Measurements from ENCODE around the gene IGFLR1. TPM values are rescaled to one million over a fixed set of nuclear protein-coding genes. Genes with fewer than 3 reads are reported as not detected.
A peak's percentile ranks its signal among the peaks of the same experiment; 100 is the strongest.

Gene IGFLR1
- total and polyA plus RNA-seq, 2 of the 8 experiments (the other 6 are each of a cell fraction or from before 2014, with no cell fraction given) = 8.4 to 28.9 TPM

DNA sequence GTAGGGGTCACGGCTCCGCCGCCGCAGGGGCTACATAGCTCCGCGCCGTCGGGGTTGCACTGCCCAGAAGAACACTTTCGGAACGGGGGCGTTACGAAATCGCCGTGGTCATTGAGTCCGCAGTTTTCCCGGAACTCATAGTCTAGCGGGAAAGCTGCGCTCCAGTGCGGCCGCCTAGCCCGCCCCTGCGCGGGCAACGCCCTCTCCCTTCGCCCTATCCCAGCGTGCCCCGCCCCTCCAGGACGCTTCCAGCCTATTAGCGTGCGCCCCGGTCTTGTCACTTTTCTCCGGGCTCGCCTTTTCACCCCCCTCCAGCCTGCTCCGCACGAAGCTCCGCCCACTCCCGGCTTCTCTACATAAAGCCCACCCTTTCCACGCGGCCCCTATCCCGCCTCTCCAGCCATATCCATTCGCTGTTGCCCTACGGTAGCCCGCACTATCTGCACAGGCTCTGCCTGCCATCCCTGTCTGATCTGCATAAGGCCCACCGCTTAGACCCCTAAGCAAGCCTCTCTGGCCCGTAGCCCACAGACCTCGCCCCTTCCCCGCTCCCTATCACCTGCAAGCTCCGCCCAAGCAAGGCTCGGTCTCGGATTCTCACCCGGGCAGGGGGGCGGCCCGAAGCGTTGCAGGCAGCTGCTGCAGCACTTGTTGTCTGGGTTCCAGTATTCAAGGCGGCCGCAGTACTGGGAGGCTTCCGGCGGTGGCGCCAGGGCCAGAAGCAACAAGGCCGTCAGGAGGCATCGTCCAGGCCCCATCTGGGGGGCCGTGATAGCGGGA is 1.6 kb downstream of the IGFLR1 start (continued):
- TF ChIP-seq SAP30 (IDR thresholded peaks at IDR 0.05; ENCODE audit: insufficient read depth, insufficient replicate concordance, low read length) = peak; percentile 49
- TF ChIP-seq POLR2AphosphoS5 (IDR thresholded peaks at IDR 0.05; ENCODE audit: low read depth, low read length) = peak; percentile 73; the same call in 1 of the 2 replicates
- no peak for TF ChIP-seq GTF2F1 (IDR thresholded peaks at IDR 0.05; ENCODE audit: borderline replicate concordance, low read depth, low read length)
- TF ChIP-seq CHD2 (IDR thresholded peaks at IDR 0.05; ENCODE audit: low read length) = no peak
- peak; percentile 75 for TF ChIP-seq KDM4A (IDR thresholded peaks at IDR 0.05; ENCODE audit: low read depth, low read length, severe bottlenecking)
- peak in 1 of 2 experiments; percentile 43; a peak in 1 of 3 replicates for TF ChIP-seq EP300 (IDR thresholded peaks at IDR 0.05; ENCODE audit: borderline replicate concordance in 1 of 2, low read depth in 2 of 2, low read length in 2 of 2)
- TF ChIP-seq SIN3A (conservative IDR thresholded peaks at IDR 0.05 in 1 of 2, IDR thresholded peaks at IDR 0.05 in 1 of 2; ENCODE audit: low read depth in 1 of 2, low read length in 2 of 2) = peak in 1 of 2 experiments; percentile 56; a peak in 2 of 4 replicates
- TF ChIP-seq SP1 (IDR thresholded peaks at IDR 0.05; ENCODE audit: low read depth, low read length) = peak; percentile 85
- TF ChIP-seq RNF2 (IDR thresholded peaks at IDR 0.05; ENCODE audit: borderline replicate concordance, low read depth, low read length, missing control alignments, poor library complexity, severe bottlenecking) = no peak
- TF ChIP-seq, protein P1, sequence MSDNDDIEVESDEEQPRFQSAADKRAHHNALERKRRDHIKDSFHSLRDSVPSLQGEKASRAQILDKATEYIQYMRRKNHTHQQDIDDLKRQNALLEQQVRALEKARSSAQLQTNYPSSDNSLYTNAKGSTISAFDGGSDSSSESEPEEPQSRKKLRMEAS (IDR thresholded peaks at IDR 0.05) = peak; percentile 48; the same call in 1 of the 2 replicates
- TF ChIP-seq SRF (IDR thresholded peaks at IDR 0.05; ENCODE audit: low read depth, low read length) = no peak
- TF ChIP-seq CHD1 (IDR thresholded peaks at IDR 0.05; ENCODE audit: low read depth, low read length) = no peak
- 0 out of 2 replicates have a peak, but pooled peaks have one; percentile 13 for TF ChIP-seq YY1 (IDR thresholded peaks at IDR 0.05; ENCODE audit: low read depth, low read length)
- TF ChIP-seq EZH2 (IDR thresholded peaks at IDR 0.05; ENCODE audit: low read depth, low read length, severe bottlenecking) = no peak
- TF ChIP-seq CBX5 (IDR thresholded peaks at IDR 0.05; ENCODE audit: low read depth, low read length) = no peak
- TF ChIP-seq HDAC2 (IDR thresholded peaks at IDR 0.05; ENCODE audit: borderline replicate concordance in 1 of 2, low read depth in 2 of 2, low read length in 2 of 2) = no peak
- TF ChIP-seq MAFK (IDR thresholded peaks at IDR 0.05; ENCODE audit: low read depth, low read length) = no peak
- no peak for TF ChIP-seq JUND (IDR thresholded peaks at IDR 0.05; ENCODE audit: low read length)
- TF ChIP-seq CTBP2 (IDR thresholded peaks at IDR 0.05; ENCODE audit: borderline replicate concordance, insufficient read depth, insufficient read length, low read length) = no peak
- TF ChIP-seq TAF1 (IDR thresholded peaks at IDR 0.05; ENCODE audit: low read depth, low read length) = peak; percentile 88
- peak; percentile 87 for TF ChIP-seq TBP (IDR thresholded peaks at IDR 0.05; ENCODE audit: low read depth, low read length)
- TF ChIP-seq TEAD4 (IDR thresholded peaks at IDR 0.05; ENCODE audit: low read depth, low read length) = no peak

Measured in H1 (cell line).